Measurements from ENCODE around the gene RAP1GDS1.
A peak's percentile ranks its signal among the peaks of the same experiment; 100 is the strongest.

The RAP1GDS1 gene, protein sequence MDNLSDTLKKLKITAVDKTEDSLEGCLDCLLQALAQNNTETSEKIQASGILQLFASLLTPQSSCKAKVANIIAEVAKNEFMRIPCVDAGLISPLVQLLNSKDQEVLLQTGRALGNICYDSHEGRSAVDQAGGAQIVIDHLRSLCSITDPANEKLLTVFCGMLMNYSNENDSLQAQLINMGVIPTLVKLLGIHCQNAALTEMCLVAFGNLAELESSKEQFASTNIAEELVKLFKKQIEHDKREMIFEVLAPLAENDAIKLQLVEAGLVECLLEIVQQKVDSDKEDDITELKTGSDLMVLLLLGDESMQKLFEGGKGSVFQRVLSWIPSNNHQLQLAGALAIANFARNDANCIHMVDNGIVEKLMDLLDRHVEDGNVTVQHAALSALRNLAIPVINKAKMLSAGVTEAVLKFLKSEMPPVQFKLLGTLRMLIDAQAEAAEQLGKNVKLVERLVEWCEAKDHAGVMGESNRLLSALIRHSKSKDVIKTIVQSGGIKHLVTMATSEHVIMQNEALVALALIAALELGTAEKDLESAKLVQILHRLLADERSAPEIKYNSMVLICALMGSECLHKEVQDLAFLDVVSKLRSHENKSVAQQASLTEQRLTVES

DNA sequence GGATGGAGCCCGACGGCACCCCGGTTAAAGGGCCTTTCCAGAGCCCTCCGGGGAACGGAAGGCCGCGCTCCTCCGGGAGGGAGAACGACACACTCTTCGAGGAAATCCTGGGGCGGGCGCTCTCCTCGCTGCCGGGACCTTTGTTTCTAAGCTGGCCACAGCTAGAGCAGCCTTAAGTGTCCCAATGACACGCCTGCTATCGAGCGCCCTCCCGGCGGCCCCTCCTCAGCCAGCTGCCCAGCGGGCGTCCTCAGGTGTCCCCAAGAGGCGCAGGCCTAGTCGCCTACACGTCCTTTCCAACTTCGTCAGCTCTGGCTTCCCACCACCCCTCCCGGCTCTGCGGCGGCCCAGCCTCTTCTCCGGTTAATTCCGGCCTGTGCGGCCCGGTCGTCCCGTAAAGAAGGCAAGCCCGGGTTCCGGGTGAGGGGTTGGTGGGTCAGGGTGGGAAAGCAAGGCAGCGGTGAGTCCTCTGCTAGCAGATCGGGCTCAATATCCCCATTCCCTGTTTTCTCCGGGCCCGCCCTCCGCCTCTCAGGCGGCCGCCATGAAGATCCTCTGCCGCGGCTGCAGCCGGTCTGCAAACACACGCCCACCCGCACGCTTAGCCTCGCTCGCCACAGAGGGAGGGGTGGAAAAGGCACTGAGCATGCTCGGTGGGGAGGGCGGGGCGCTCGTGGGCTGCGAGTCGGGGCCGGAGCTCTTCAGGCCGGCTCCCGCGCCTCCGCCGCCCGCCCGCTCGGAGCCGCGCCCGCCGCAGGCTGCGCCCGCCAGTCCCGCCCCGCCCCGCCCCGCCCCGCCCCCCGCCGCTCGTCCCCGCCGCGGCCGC is at the start of gene RAP1GDS1:
RAP1GDS1 (plus strand) TSS at position 806 of the 826 bp plus-strand sequence. CDS start 182 bp downstream, outside the sequence.
- DNase-seq (ENCODE audit: insufficient read length, low spot score): peak; percentile 79
- peak; percentile 63 for FAIRE-seq

GRCh38 chr4:98222306-98222705 is 38.9 kb upstream of the RAP1GDS1 start:
- DNase-seq (ENCODE audit: insufficient read length, low spot score): no peak
- no peak for FAIRE-seq

GRCh38 chr4:98226396-98226795 is 34.8 kb upstream of the RAP1GDS1 start:
- DNase-seq (ENCODE audit: insufficient read length, low spot score) (no peak), FAIRE-seq (no peak)

DNA sequence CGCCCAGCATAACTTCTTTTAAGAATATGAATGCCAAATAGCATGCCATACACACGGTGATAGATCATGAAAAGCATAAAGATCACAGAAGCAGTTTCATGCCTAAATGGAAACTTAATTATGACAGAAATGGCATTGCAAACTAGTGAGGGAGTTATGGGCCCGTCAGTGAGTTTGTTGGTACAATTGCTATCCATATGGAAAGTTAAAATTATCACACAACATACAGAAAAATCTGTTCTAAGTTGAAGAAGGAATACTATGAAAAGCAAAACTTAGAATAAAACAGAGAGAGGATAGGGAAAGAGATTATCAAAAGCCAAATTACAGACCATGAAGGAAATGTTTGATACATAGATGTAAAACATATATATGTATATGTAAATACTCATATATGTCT is 30.2 kb upstream of the RAP1GDS1 start:
- DNase-seq (ENCODE audit: insufficient read length, low spot score) (no peak), FAIRE-seq (no peak)

- FAIRE-seq: no peak
- no peak for DNase-seq (ENCODE audit: insufficient read length, low spot score)
These were observed 29.0 kb upstream of the RAP1GDS1 start for GRCh38 chr4:98232202-98232601.

- DNase-seq (ENCODE audit: insufficient read length, low spot score) (no peak), FAIRE-seq (no peak)
These were observed 24.0 kb upstream of the RAP1GDS1 start for GRCh38 chr4:98237204-98237603.

GRCh38 chr4:98242063-98242462 is 19.1 kb upstream of the RAP1GDS1 start:
- FAIRE-seq: no peak

DNA sequence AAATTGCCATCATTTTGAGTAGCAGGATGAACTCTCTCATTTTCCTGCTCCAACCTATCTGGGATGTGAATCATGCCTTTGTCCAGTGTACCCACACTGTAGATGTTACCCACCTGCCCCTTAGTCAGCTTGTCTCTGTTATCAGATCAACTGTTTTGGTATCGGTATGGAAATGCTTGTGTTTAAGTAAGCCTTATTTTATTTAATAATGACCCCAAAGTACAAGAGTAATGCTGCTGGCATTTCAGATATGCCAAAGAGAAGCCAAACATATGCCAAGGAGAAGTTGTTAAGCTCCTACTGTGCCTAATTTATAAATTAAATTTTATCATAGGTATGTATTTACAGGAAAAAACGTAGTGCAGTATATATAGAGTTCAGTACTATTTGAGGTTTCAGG is 18.6 kb upstream of the RAP1GDS1 start:
- no peak for FAIRE-seq

More at GRCh38 chr4:98242063-98242462, 19.1 kb upstream of the RAP1GDS1 start:
- DNase-seq (ENCODE audit: insufficient read length, low spot score): no peak

GRCh38 chr4:98245226-98245625 is 16.0 kb upstream of the RAP1GDS1 start:
- FAIRE-seq (no peak), DNase-seq (ENCODE audit: insufficient read length, low spot score) (no peak)

More for the DNA sequence above, 18.6 kb upstream of the RAP1GDS1 start:
- DNase-seq (ENCODE audit: insufficient read length, low spot score): no peak

DNA sequence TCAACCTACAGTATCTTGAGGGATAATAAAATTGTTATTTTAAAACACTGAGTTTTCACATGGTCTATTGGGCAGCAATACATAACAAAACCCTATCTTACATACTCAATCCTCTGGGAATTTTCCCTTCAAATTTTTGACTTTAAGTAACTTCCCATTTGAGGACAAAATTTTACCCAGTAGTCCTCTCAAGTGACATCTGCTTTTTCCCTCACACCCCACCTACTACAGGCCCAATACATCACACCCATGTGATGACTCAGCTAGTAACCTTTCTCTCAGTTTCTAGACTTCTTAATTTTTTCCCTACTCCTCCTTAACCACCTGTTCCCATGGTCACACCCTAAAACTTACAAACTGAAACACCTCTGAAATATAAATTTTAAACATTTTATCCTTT is 12.2 kb upstream of the RAP1GDS1 start:
- DNase-seq (ENCODE audit: insufficient read length, low spot score) (no peak), FAIRE-seq (no peak)

DNA sequence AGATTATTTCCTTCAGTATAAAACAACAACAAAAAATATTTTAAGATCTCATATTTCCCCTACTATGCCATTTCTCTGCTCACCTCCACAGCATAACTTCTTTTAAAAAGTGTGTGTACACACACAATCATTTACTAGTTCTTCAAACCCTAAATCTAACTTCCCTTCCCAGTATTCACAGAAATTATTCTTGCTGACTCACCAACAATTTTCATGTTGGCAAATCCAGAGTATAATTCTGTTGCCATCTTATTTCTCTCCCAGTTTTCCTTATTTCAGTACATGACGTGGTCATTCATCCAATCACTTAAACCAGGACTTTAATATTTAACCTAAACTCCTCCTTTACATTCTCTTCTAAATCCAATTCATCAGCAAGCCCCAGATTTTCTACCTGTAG is 11.4 kb upstream of the RAP1GDS1 start:
- DNase-seq (ENCODE audit: insufficient read length, low spot score) (no peak), FAIRE-seq (no peak)

- DNase-seq (ENCODE audit: insufficient read length, low spot score) (no peak), FAIRE-seq (no peak)
These were observed 7.7 kb upstream of the RAP1GDS1 start for GRCh38 chr4:98253499-98253898.

GRCh38 chr4:98260047-98260578 is 1.1 kb upstream of the RAP1GDS1 start:
- FAIRE-seq (no peak), DNase-seq (ENCODE audit: insufficient read length, low spot score) (peak; percentile 11)

DNA sequence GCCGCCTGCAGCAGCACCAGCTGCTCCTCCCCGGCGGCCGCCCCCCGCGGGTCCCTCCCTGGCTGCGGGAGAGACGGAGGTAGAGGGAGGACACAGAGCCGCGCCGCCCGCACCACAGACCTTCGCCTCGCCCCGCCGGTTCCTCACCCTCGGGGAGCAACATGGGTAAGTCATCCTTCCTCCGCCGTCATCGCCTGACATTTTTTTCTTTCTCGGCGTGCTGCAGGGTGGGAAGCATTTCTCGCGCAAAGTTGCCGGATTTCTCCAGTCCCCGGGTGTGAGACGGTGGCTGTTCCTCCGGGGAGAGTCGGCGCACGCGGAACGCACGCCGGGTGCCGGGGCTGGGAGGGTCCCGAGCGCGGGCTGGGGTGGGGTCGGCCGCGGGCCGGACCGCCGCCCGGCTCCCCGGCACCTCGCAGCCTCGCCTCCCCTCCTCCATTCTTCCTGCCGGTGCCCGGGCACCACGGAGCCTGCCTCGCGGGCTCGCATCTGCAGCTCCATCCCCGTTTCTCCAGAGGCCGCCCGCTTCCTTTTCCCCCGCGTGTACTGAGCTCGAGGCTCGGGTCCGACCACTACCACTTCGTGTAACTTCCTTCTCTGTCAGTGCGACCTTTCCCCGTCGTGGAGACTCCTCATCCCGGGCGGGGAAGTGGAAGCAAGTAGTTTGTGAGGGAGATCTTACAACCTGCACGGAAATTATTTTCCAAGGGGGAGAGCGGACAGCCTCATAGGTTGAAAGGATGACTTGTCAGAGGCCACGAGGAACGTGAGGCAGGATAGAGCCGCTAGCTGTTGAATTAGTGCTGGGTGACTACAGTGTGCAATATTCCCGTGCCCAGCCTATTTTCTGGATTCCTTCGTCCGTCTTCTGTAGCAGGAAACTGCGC is 464 bp downstream of the RAP1GDS1 start:
- FAIRE-seq (no peak), DNase-seq (ENCODE audit: insufficient read length, low spot score) (peak; percentile 8)

GRCh38 chr4:98262431-98262830 is 1.2 kb downstream of the RAP1GDS1 start:
- no peak for DNase-seq (ENCODE audit: insufficient read length, low spot score)
- no peak for FAIRE-seq

GRCh38 chr4:98267498-98267897 is 6.3 kb downstream of the RAP1GDS1 start:
- no peak for FAIRE-seq
- DNase-seq (ENCODE audit: insufficient read length, low spot score): no peak

GRCh38 chr4:98275145-98275544 is 14.0 kb downstream of the RAP1GDS1 start:
- FAIRE-seq (no peak), DNase-seq (ENCODE audit: insufficient read length, low spot score) (no peak)

DNA sequence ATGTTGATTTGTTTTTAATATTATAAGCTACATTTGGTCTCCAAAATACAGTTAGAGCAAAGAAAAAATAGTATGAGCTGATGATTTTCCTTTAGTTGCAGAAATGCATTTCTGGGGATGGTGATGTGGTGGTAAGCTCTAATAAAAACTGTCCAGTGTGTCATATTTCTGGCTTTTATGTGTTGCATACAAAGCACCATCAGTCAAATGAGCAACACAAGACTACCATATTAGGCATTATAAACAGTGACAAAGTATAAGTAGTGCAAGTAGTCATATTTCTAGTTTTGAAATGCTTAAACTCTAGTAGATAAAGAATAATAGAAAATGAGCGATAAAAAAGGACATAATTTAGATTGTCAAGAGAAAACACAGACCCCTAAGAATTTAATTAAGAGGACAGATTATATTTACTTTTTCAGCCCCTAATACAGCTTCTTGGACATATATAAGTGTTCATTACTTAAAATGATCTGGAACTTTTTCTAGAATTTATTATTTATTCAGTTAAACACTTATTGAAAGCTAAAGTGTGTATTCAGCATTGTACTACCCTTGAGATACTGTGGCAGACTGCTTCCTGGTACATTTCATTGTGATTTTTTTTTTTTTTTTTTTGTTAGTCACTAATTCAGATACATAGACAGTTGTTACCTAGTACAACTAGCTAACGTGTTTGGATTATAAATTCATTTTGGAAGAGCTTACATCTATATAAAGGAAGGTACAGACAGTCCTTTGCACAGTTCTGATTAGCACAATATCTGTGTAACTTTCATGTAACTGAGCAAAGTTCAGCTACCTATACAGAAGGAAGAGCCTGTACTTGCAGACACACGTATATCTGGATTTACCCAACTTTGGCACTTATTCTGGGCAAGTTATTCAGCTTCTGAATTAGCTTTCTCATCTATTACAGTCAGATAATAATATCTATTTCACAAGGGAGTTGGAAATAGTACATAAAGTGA is 22.3 kb downstream of the RAP1GDS1 start:
- FAIRE-seq: no peak

GRCh38 chr4:98284640-98285046 is 23.5 kb downstream of the RAP1GDS1 start:
- no peak for FAIRE-seq
- DNase-seq (ENCODE audit: insufficient read length, low spot score): peak; percentile 3

More for the DNA sequence above, 22.3 kb downstream of the RAP1GDS1 start:
- DNase-seq (ENCODE audit: insufficient read length, low spot score): no peak
